Right lobe of liver (tissue), 6 donors: ENCODE results near the gene GALNTL6. TPM values are rescaled to one million over a fixed set of nuclear protein-coding genes. Genes with fewer than 3 reads are reported as not detected.

Experiments
- ATAC-seq, 4 donors: fragments of 200-7000 bp; cut with Tn5 transposase; one replicate each; pipeline ENCODE4 v1.9.1; 2020; ENCODE audit warnings: mild to moderate bottlenecking in 4 of 4, moderate library complexity in 4 of 4
- DNase-seq, 3 donors: peaks; one replicate each; pipeline ENCODE4 v3.0.0-alpha.2; 2020
- H3K27ac ChIP-seq, 3 donors: fragments of 200-600 bp; one replicate each; pipeline ENCODE4 v1.8.0; 2022
- H3K27me3 ChIP-seq, 2 donors: fragments of 200-600 bp; one replicate each; pipeline ENCODE4 v1.8.0; 2022
- H3K36me3 ChIP-seq, 4 donors: fragments of 200-600 bp; sonication (generic) in 1 of 4; one replicate each; pipeline versions ENCODE4 v1.5.1 to v1.8.0; 2017 to 2022; ENCODE audit warnings: control low read depth in 1 of 4
- H3K4me1 ChIP-seq, 4 donors: fragments of 200-600 bp; sonication (generic) in 1 of 4; one replicate each; pipeline versions ENCODE4 v1.5.1 to v1.8.0; 2017 to 2022; ENCODE audit warnings: control low read depth in 1 of 4
- H3K4me3 ChIP-seq, 3 donors: fragments of 200-600 bp; one replicate each; pipeline ENCODE4 v1.8.0; 2022
- H3K9me3 ChIP-seq, 4 donors: fragments of 200-600 bp; sonication (generic) in 1 of 4; one replicate each; pipeline versions ENCODE4 v1.5.1 to v1.8.0; 2017 to 2022; ENCODE audit warnings: control low read depth in 1 of 4
- POLR2A ChIP-seq: fragments of 450-650 bp; IDR thresholded peaks from one replicate; pipeline ENCODE4 v1.6.1; 2017; ENCODE audit warnings: antibody characterized with exemption, mild to moderate bottlenecking
- WGBS: methylation state at CpG from one replicate; pipeline ENCODE4 v1.1.6; 2018; ENCODE audit warnings: low coverage, low lambda C conversion rate; ENCODE audit not compliant: insufficient coverage; ENCODE audit errors: missing lambda C conversion rate; 5-methylcytosine and 5-hydroxymethylcytosine counted together
- intact Hi-C, 2 donors: fragments of 100-400 bp; cut with DNase I; formaldehyde crosslinking; loops; one replicate each; pipeline versions ENCODE4 v1.11.2 to v1.14.1; 2022
- total RNA-seq, 6 experiments: library from RNA; depleted of rRNA in 2 of 6; stranded (reverse); fragments of >200 nt in 2 of 6; fragmentation: NEBNext Ultra II Directional in 3 of 6; extraction: Animal tissue kit (Norgen Biotek cat#: 25700) in 3 of 6; gene quantifications; one replicate each; pipeline versions ENCODE4 v1.1.0 to v1.2.4, GENCODE V29; 2016 to 2023
- TF ChIP-seq, protein P1 (sequence below), 4 donors: fragments of 200-600 bp in 3 of 4; fragments of 450-650 bp in 1 of 4; IDR thresholded peaks; one replicate each; pipeline versions ENCODE4 v1.5.1 to v1.8.0; 2016 to 2022; ENCODE audit warnings: antibody characterized with exemption in 4 of 4, mild to moderate bottlenecking in 2 of 4
- donor health status: DM: no; HTN: yes; CAD: no.
- donor health status: DM: no; HTN: no; CAD: no.
- donor health status: DM: no; HTN: no; CAD: no.
- donor health status: DM: no; HTN: yes; CAD: no.
- donor health status: DM: no; HTN: yes; CAD: no.

GALNTL6 gene
- total RNA-seq, 6 experiments from 2014 or later = 0.15 to 1.1 (median 0.30) TPM; not detected in 3

DNA sequence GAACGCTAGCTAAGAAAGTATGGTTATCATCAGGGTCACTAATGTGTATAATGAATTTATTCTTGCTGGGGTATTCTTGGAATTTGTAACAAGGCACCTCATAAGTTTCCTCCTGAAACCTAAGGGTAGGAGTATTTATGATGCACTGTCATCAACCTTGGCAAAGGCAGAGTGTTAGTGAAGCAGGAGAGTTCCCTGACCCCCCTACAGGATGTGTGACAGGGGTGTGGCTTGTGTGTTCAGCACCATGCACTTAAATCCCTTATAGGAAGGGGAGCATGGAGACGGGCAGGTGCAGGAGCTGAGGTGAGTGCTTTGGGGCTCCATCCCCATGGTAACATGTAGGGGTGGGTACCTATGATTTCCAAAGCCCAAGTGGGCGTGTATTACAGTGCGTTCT, 237.7 kb downstream of the GALNTL6 start:
- WGBS = 43% methylated on average over 2 of the region's 4 CpGs
- H3K4me1 ChIP-seq = no peaks in the 10 kb centered on the region

DNA sequence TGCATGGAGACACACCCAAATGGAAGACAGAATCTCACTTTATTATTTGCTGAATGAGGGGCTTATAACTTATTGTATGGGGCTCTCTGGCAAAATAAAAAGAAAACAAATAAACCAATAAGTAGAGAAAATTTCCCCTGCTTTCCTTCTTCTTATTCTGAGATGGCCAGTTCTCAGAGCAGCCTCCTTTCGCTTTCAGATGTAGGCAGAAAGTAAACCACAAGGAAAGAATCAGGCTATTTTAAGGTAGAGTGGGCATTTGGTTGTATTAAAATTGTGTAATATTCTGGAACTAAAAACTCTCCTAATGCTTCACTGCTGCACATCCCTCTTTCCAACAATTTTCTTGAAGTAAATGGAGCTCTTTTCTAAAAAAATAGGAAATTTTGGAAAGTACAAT, 241.8 kb downstream of the GALNTL6 start:
- TF ChIP-seq, protein P1, sequence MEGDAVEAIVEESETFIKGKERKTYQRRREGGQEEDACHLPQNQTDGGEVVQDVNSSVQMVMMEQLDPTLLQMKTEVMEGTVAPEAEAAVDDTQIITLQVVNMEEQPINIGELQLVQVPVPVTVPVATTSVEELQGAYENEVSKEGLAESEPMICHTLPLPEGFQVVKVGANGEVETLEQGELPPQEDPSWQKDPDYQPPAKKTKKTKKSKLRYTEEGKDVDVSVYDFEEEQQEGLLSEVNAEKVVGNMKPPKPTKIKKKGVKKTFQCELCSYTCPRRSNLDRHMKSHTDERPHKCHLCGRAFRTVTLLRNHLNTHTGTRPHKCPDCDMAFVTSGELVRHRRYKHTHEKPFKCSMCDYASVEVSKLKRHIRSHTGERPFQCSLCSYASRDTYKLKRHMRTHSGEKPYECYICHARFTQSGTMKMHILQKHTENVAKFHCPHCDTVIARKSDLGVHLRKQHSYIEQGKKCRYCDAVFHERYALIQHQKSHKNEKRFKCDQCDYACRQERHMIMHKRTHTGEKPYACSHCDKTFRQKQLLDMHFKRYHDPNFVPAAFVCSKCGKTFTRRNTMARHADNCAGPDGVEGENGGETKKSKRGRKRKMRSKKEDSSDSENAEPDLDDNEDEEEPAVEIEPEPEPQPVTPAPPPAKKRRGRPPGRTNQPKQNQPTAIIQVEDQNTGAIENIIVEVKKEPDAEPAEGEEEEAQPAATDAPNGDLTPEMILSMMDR (IDR thresholded peaks at IDR 0.05) = no peak
- TF ChIP-seq POLR2A = no peak
- no peaks in the 10 kb centered on the region for H3K36me3 ChIP-seq
- H3K4me3 ChIP-seq = no peak overlapping the region
- no peak for DNase-seq
- intact Hi-C loops = no loop called here
- ATAC-seq = no peak
- no peaks in the 10 kb centered on the region for H3K4me1 ChIP-seq
- WGBS = 60% methylated on average over 1 of the region's 1 CpG
- H3K27me3 ChIP-seq = no peaks in the 10 kb centered on the region
- H3K27ac ChIP-seq = no peak overlapping the region
- H3K9me3 ChIP-seq = no peaks in the 10 kb centered on the region

More for the DNA sequence above, 237.7 kb downstream of the GALNTL6 start:
- Histone ChIP-seq H3K27me3 (no peaks in the 10 kb centered on the region), H3K36me3 (no peaks in the 10 kb centered on the region), H3K9me3 (no peaks in the 10 kb centered on the region), H3K27ac (no peak overlapping the region), H3K4me3 (no peak overlapping the region)
- ATAC-seq (no peak), DNase-seq (no peak)
- TF ChIP-seq POLR2A = no peak
- TF ChIP-seq, protein P1 (IDR thresholded peaks at IDR 0.05) = no peak
- intact Hi-C loops = no loop called here

GRCh38 chr4:172055498-172055897, 242.3 kb downstream of the GALNTL6 start:
- no peaks in the 10 kb centered on the region for H3K27me3 ChIP-seq
- H3K4me3 ChIP-seq = no peak overlapping the region
- no peak for ATAC-seq
- H3K27ac ChIP-seq = no peak overlapping the region
- TF ChIP-seq POLR2A = no peak
- TF ChIP-seq, protein P1 (IDR thresholded peaks at IDR 0.05) = no peak
- intact Hi-C loops = no loop called here
- no peaks in the 10 kb centered on the region for H3K36me3 ChIP-seq
- no peaks in the 10 kb centered on the region for H3K4me1 ChIP-seq
- DNase-seq = no peak
- no peaks in the 10 kb centered on the region for H3K9me3 ChIP-seq
- 29% methylated on average over 2 of the region's 2 CpGs for WGBS

DNA sequence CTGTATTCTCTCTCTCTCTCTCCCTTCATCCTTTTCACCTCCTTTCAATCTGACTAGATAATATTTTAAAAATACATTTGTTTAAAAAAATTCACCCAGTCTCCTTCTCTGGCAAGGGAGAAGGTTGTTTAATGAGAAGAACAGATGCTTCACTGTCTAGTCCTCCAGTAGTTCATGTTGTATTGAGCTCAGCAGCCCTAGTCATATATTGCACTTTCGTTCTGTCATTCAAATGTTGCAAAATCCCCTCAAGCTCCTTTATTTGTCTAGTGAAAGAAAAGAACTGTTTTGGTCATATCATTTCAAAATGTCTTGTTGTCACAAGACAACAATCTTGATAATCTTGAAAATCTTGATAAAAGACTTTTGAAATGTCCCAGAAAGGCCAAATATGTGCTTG, 248.0 kb downstream of the GALNTL6 start:
- H3K27ac ChIP-seq = no peak overlapping the region
- H3K4me1 ChIP-seq = no peaks in the 10 kb centered on the region
- DNase-seq (no peak), ATAC-seq (no peak)
- no peaks in the 10 kb centered on the region for H3K27me3 ChIP-seq
- no peak for TF ChIP-seq POLR2A
- TF ChIP-seq, protein P1 (IDR thresholded peaks at IDR 0.05) = no peak
- WGBS = 25% methylated on average over 1 of the region's 1 CpG
- no peak overlapping the region for H3K4me3 ChIP-seq
- no peaks in the 10 kb centered on the region for H3K36me3 ChIP-seq
- intact Hi-C loops = no loop called here
- H3K9me3 ChIP-seq = no peaks in the 10 kb centered on the region

GRCh38 chr4:172068506-172068905, 255.3 kb downstream of the GALNTL6 start:
- DNase-seq (no peak), ATAC-seq (no peak)
- Histone ChIP-seq H3K27me3 (no peaks in the 10 kb centered on the region), H3K36me3 (no peaks in the 10 kb centered on the region), H3K9me3 (no peaks in the 10 kb centered on the region), H3K4me3 (no peak overlapping the region), H3K4me1 (no peaks in the 10 kb centered on the region), H3K27ac (no peak overlapping the region)
- intact Hi-C loops = no loop called here
- 50% methylated on average over 3 of the region's 3 CpGs for WGBS
- TF ChIP-seq, protein P1 (IDR thresholded peaks at IDR 0.05) = no peak
- TF ChIP-seq POLR2A = no peak
